Anterior cingulate cortex (tissue), 58 donors: ENCODE data around the gene TOMM7.
"Not testable (repeated sequence)": the region's sequence is repeated elsewhere in the genome, so short reads cannot be mapped to it uniquely, and the experiment has no call there.

ENCODE experiments used
- DNase-seq, 58 donors: peaks; one replicate each; lab custom pipeline; 2025; lab: John Stamatoyannopoulos, UW

The TOMM7 gene

DNA sequence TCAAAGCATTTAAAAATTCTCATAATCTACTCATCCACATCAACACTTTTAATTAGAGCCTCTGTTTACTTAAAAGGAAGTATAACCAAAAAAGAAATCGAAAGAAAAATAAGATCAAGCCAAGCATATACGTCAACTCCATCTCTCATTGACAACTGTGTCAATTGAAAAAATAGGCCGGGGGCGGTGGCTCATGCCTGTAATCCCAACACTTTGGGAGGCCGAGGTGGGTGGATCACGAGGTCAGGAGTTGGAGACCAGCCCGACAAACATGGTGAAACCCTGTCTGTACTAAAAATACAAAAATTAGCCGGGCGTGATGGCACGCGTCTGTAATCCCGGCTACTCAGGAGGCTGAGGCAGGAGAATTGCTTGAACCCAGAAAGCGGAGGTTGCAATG is 32.0 kb downstream of the TOMM7 start:
- peak in 1 of 58 donors; percentile 2 for DNase-seq

DNA sequence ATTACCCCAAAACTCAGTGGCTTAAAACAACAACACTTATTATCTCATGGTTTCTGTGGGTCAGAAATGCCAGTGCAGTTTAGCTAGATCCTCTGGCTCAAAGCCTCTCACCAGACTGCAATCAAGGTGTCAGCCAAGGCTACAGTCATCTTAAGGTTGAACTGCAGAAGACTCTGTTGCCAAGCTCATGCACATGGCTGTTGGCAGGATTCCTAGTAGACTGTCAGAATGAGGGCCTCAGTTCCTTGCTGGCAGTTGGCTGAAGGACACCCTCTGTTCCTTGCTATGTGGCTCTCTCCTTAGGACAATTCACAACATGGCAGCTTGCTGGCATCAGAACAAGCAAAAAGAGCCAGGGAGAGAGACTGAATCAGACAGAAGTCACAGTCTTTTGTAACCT is 34.7 kb downstream of the TOMM7 start:
- peak in 6 of 58 donors; percentile 1 to 6 (median 4) for DNase-seq

DNA sequence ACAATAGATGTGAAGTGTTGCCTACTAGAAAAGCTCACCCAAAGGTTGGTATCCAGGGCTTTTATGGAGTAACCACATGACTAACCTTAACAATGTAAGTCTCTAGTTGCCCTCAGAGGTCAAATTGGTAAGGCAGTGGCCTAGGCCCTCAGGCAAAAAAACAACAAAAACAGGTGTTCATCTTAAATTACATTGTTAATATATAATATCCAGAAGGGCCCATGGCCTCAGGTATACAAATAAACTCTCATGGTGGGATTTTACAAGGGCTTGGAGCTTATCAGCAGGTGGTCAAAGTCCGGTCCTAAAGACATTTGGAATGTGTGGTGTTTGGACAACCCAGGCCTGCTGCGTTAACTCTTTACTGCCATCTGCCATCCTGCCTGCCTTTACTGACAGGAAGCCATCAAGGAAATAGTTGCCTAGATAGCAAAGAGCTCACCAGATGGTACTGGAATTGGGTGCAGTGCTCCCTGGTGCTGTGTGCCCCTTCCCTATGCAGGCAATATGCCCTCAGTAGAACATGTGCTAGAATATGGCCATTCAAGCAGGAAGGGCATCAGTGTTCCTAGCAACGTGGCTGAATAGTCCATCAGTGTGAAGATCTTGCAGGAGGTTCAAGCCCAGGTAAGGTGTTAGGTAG is 36.2 kb downstream of the TOMM7 start:
- no peak for DNase-seq

DNA sequence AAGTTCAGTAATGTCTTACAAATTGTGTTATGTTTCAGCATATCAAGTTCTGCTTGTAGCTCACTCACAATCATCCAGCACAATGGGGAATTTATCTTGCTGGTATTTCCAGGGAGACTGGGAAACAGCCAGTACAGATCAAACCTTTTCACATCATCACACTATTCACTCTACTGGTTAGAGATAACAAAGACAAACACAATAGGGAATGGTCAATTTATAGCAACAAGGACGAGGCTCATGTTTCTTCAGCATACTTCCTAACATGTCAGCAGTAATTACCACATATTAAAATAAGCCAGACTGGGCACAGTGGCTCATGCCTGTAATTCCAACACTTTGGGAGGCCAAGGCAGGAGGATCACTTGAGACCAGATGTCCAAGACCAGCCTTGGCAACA is 38.3 kb downstream of the TOMM7 start:
- DNase-seq, result no peak

DNA sequence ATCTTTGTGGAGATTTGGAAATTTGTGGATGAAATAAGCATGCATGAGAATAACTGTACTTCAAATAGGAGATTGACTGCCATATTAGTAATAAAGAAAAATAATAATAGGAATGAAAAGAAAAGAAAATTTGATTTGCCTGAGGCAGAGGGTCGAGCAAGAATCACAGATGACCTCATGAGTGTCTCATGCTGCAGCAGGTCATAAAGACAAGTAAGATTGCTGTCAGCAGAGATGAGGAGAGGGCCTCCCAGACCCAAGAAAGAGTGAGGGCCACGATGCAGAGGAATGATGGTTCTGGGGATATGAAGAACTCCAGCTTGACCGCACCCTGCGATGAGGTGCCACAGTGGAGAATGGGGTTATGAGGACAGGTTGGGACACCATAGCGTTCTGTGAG is 39.2 kb downstream of the TOMM7 start:
- DNase-seq, result peak in 1 of 58 donors; percentile 6

DNA sequence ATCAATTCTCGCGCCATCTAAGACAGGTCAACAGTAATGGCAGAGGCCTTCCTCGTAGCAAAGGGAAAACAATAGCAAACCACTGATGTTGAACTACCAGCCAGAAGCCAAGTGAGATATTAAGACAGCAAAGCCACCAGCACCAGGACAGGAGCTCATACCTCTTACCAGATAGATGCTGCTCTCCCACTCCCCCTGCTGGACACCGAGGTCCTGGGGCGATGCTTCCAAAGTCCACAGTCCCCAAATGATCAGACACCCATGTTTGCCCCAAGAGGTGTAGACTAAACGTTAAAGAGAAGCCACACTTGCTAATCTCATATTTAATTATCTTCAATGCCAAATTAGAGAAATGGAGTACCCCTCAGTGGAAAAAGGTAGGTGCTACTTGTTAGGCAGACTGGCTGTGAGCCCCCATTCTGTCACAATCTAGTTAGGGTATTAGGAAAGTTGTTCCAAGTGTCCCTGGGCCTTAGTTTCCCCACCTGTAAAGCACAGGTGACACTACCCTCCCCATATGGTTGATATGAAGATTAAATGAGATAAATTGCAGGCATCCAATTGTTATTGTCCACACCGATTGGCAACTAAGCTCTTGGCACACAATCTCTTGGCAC is 39.9 kb downstream of the TOMM7 start:
- peak in 21 of 58 donors; percentile 0 to 32 (median 5) for DNase-seq

DNA sequence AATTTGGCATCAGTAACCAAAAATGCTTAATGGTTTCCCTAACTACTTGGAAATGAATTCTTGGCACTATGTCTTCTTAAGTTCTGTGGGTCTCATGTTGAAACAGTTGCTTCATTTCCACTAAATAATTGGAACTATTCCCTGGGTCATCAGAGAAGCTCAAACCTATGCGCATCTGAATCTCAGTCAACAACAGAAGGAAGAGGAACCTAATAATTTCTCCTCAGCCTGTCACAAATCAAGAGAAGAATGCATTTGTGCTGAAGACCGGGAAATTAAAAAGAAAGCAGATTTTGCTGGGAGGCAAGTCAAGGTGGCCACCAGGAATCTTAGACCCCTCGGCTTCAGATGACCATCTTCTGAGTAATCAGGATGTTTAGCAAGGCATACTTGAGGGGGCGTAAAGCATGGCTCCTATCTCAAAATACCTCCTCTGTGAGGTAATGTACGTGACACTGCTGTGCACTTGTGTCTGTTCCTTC is 41.4 kb downstream of the TOMM7 start:
- no peak for DNase-seq

DNA sequence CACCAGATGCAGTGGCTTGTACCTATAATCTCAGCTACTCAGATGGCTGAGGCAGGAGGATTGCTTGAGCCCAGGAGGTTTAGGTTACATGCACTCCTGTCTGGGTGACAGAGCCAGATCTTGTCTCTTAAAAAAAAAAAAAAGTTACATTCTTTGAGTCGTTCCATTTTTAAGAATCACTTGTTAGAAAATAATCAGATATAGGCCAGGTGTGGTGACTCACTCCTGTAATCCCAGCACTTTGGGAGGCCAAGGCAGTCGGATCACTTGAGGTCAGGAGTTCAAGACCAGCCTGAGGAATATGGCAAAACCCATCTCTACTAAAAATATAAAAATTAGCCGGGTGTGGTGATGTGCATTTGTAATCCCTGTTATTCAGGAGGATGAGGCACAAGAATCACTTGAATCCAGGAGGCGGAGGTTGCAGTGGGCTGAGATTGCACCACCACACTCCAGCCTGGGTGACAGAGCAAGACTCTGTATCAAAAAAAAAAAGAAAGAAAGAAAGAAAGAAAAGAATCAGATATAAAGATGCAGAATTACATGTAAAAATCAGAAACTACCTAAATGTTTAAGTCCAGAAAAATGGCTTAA is 42.8 kb downstream of the TOMM7 start:
- DNase-seq, result not testable (repeated sequence)

DNA sequence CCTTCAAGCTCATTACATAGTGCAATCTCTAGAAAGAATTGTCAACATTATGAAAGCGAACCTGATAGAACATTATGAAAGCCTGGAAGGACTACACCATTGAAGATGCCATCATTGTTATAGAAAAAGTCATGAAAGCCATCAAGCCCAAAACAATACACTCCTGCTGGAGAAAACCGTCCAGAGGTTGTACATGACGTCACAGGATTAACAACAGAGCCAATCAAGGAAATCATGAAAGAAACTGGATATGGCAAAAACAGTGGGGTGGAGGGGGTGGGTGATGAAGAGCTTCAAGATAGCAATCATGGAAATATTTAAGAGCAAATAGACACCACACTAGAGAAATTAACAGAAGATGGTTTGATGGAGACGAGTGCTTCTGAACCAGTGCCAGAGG is 45.7 kb downstream of the TOMM7 start:
- DNase-seq, result no peak

DNA sequence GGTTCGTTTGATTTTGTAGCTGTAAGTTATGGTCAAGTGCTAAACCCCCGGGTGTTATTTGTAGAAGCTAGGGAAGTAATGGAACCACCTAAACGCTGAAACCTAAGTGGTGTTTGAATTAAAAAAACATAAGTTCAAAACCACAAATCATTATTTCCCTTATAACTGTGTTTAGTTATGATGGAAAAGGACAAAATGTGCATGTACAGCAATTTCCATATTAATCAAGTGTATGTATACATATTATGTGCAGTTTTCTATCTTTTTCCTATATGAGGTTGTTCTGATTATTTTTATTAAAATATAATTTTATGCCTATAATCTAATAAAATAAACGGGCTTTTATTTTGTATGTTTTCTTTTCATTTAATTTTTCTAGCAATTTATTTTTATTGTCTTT is 49.8 kb downstream of the TOMM7 start:
- no peak for DNase-seq

DNA sequence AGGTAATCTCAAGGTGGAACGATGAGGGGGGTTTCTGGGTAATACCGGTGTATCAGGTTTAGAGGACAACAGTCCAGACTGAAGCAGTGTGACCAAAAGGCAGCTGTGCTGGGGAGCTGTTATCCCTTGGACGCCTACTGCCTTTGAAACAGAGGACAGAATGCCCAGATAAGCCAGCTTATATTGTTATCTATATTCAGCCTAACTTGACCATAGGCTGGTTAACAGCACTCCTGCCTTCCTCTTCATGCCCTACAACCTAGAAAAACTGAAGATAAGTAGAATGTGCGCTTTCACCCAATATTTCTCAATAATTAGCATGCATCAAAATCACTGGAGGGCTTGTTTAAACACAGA is 50.8 kb downstream of the TOMM7 start:
- DNase-seq, result no peak

DNA sequence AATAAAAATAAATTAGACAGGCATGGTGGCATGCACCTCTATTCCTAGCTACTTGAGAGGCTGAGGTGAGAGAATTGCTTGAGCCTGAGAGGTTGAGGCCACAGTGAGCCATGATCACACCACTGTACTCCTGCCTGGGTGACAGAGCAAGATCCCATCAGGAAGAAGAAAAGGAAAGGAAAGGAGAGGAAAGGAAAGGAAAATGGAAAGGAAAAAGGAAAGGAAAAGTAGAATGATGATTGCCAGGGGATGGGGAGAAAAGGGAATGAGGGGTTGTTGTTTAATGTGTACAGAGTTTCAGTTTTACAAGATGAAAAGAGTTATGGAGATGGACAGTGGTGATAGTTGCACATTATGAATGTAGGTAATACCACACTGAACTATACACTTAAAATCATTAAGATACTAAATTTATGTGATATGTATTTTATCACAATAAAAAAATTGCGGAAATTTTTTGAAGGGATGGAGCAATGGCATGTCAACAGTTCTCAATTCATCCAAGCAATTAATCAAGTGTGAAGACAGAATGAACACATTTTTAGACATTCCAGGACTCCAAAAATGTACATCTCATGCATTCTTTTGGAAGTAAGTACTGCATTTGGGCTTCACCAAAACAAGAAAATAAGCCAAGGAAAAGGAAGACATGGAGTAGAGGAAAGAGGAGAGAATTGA is 51.3 kb downstream of the TOMM7 start:
- DNase-seq, result no peak

DNA sequence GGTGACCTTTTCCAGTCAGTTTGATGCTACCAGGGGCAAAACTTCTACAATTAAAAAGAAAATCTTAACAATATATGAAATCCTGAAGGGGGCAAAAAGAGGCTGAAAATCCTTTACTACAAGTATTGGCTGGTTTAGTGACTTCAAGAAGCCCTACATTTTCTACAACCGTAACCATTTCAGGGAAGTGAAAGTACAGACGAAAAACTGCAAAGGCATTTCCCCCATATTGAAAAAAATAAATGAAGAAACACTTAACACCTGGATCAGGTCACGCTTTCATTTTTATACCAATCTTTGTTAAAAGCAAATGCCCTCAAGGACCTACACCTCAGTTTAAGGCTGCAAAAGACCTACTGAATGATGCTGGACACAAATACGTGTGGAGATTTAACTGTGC is 57.0 kb downstream of the TOMM7 start:
- DNase-seq, result no peak
